ENCODE data around the gene CCDC181. TPM values are rescaled to one million over a fixed set of nuclear protein-coding genes. Genes with fewer than 3 reads are reported as not detected.

CCDC181 gene
- total RNA-seq, 1 donor from 2014 or later: 0.26 TPM

DNA sequence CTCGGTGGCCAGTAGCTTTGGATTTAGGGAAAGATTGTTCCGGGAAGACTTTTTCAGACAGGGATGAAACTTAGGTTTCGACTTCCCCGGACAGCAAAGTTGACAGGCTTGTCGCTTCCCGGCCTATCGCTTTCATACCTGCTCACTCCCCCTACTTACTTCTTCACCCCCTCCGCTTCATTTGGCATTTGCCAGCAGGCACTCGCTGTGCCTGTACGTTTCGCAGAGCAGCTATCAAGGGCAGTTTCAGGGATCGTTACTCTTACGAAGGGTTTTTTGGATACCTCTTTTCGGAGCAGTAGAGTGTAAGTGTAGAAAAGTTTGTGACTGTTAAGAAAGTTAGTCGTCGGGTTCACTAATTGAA is 58.9 kb downstream of the CCDC181 start:
- DNase-seq (ENCODE audit: low read depth) (peak; percentile 35), FAIRE-seq (peak; percentile 58)
- H3K27me3 ChIP-seq (ENCODE audit: control insufficient read depth, insufficient read depth, low read length): no peaks in the 10 kb centered on the region
- peak overlapping the region; percentile 67 for H3K4me3 ChIP-seq (ENCODE audit: low read depth, low read length)
- peaks cover 3% of the 10 kb centered on the region for H3K36me3 ChIP-seq (ENCODE audit: control insufficient read depth, insufficient read depth, low read length)
- TF ChIP-seq, protein P1, sequence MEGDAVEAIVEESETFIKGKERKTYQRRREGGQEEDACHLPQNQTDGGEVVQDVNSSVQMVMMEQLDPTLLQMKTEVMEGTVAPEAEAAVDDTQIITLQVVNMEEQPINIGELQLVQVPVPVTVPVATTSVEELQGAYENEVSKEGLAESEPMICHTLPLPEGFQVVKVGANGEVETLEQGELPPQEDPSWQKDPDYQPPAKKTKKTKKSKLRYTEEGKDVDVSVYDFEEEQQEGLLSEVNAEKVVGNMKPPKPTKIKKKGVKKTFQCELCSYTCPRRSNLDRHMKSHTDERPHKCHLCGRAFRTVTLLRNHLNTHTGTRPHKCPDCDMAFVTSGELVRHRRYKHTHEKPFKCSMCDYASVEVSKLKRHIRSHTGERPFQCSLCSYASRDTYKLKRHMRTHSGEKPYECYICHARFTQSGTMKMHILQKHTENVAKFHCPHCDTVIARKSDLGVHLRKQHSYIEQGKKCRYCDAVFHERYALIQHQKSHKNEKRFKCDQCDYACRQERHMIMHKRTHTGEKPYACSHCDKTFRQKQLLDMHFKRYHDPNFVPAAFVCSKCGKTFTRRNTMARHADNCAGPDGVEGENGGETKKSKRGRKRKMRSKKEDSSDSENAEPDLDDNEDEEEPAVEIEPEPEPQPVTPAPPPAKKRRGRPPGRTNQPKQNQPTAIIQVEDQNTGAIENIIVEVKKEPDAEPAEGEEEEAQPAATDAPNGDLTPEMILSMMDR (IDR thresholded peaks at IDR 0.05; ENCODE audit: insufficient read depth, low read length, severe bottlenecking): no peak

- Histone ChIP-seq H3K36me3 (ENCODE audit: control insufficient read depth, insufficient read depth, low read length) (peaks cover 2% of the 10 kb centered on the region), H3K4me3 (ENCODE audit: low read depth, low read length) (peak within 1 kb of the TSS; percentile 67), H3K27me3 (ENCODE audit: control insufficient read depth, insufficient read depth, low read length) (no peaks in the 10 kb centered on the region)
- FAIRE-seq: peak; percentile 64
- peak; percentile 95 for DNase-seq (ENCODE audit: low read depth)
- TF ChIP-seq, protein P1 (IDR thresholded peaks at IDR 0.05; ENCODE audit: insufficient read depth, low read length, severe bottlenecking): no peak
Measured at GRCh38 chr1:169367686-169368405, 59.4 kb downstream of the CCDC181 start, which contains the start of the genes BLZF1 and NME7. Gene BLZF1, plus strand, starts transcription at chr1:169368195. Its CDS starts 1,328 bp downstream, at chr1:169369523. Gene NME7, minus strand, starts transcription at chr1:169367797. Its CDS starts 87 bp downstream, at chr1:169367710.

GRCh38 chr1:169367096-169367685 is 60.1 kb downstream of the CCDC181 start:
- DNase-seq (ENCODE audit: low read depth) (no peak), FAIRE-seq (no peak)
- Histone ChIP-seq H3K4me3 (ENCODE audit: low read depth, low read length) (peak overlapping the region; percentile 67), H3K27me3 (ENCODE audit: control insufficient read depth, insufficient read depth, low read length) (no peaks in the 10 kb centered on the region), H3K36me3 (ENCODE audit: control insufficient read depth, insufficient read depth, low read length) (peaks cover 2% of the 10 kb centered on the region)
- TF ChIP-seq, protein P1 (IDR thresholded peaks at IDR 0.05; ENCODE audit: insufficient read depth, low read length, severe bottlenecking): no peak

DNA sequence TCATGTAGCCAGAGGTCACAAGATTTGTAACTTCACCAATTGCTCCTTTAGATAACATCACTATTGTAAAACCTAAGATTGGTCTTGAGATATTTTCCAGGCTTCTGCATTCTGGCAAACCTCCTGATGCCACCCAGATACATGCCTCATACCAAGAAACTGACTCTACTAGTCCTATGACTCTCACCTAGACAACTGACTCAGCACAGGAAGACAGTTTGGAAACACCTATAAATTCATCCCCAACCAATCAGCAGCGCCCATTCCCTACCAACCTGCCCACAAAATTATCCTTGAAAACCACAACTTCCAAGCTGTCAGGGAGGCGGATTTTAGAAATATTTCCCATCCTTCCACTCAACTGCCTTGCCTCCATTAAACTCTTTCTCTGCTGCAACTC is 62.3 kb downstream of the CCDC181 start:
- FAIRE-seq (peak; percentile 89), DNase-seq (ENCODE audit: low read depth) (peak; percentile 97)
- Histone ChIP-seq H3K36me3 (ENCODE audit: control insufficient read depth, insufficient read depth, low read length) (peaks cover 2% of the 10 kb centered on the region), H3K27me3 (ENCODE audit: control insufficient read depth, insufficient read depth, low read length) (no peaks in the 10 kb centered on the region), H3K4me3 (ENCODE audit: low read depth, low read length) (no peak overlapping the region)
- TF ChIP-seq, protein P1 (IDR thresholded peaks at IDR 0.05; ENCODE audit: insufficient read depth, low read length, severe bottlenecking): no peak

DNA sequence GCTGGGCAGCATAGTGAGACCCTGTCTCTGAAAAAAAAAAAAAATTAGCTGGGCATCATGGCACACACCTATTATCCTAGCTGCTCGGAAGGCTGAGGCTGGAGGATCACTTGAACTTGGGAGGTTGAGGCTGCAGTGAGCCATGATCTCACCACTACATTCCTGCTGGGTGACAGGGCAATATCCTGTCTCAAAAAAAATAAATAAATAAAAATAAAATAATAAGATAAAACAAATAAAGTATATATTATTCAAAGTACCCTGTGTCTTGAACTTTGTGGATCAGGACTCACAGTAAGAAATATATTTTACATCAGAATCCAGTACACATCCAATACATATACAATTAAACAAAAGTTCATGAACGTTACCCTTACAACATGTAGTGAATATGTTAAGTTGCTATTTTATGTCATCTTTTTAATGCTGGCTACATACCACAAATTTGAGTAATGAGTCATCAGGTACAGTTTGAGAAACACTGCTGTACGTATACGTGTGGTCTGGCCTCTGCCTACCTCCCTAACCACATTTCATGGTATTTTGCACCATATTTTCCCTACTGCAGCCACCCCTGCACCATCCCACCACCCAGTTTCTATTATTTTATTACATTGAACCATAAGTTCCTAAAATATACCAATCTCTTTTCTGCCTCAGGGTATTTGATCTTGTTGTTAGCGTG is 64.1 kb downstream of the CCDC181 start:
- no peak overlapping the region for H3K4me3 ChIP-seq (ENCODE audit: low read depth, low read length)
- no peaks in the 10 kb centered on the region for H3K36me3 ChIP-seq (ENCODE audit: control insufficient read depth, insufficient read depth, low read length)
- FAIRE-seq: no peak
- no peaks in the 10 kb centered on the region for H3K27me3 ChIP-seq (ENCODE audit: control insufficient read depth, insufficient read depth, low read length)
- TF ChIP-seq, protein P1 (IDR thresholded peaks at IDR 0.05; ENCODE audit: insufficient read depth, low read length, severe bottlenecking): no peak
- peak; percentile 94 for DNase-seq (ENCODE audit: low read depth)
